ENCODE data around the gene SYVN1. TPM values are rescaled to one million over a fixed set of nuclear protein-coding genes. Genes with fewer than 3 reads are reported as not detected.

The SYVN1 gene
- total and polyA plus RNA-seq, 10 of the 15 experiments (the other 5 are each of a cell fraction or from before 2014, with no cell fraction given): 0.79 to 63.6 (median 20.1) TPM

DNA sequence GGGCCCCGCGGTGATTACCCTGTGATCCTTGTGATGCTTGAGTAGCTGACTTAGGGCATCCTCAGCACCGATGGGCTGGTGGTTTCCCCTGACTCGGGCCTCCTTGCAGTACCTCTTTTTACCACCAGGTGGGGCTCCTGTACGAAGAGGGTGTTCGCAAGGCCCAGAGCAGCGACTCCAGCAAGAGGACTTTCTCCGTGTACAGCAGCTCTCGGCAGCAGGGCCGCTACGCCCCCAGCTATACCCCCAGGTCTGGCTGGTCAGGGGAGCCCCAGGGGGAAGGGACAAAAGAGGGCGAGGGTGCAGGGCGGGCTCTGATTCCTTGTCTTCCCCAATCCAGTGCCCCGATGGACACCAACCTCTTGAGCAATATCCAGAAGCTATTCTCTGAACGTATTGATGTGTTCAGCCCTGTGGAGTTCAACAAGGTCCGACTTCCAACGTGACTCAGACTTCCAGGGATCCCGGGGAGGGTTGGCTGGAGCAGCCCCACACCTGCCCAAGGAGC, 23.9 kb downstream of the SYVN1 start (continued):
- peak; percentile 97 to 99 (median 99) for TF ChIP-seq CTCF (IDR thresholded peaks at IDR 0.05 in 2 of 3, conservative IDR thresholded peaks at IDR 0.05 in 1 of 3; ENCODE audit: control insufficient read depth in 2 of 3, extremely low read depth in 1 of 3, insufficient read depth in 1 of 3, low read depth in 3 of 3, low read length in 3 of 3)
- peak; percentile 43; the same call in 1 of the 2 replicates for TF ChIP-seq YY1 (IDR thresholded peaks at IDR 0.05; ENCODE audit: low read depth, low read length)
- TF ChIP-seq RAD21 (IDR thresholded peaks at IDR 0.05; ENCODE audit: insufficient read depth, low read depth, low read length): peak; percentile 57
- no peak for TF ChIP-seq EP300 (IDR thresholded peaks at IDR 0.05; ENCODE audit: borderline replicate concordance in 1 of 2, control insufficient read depth in 1 of 2, low read depth in 2 of 2, low read length in 2 of 2)

GRCh38 chr11:65109231-65110198, 24.8 kb downstream of the SYVN1 start:
- Histone ChIP-seq H3K27me3 (replicated peaks in 1 of 2; ENCODE audit: control insufficient read depth in 2 of 2, insufficient read depth in 2 of 2, low read length in 1 of 2) (no peaks in the 10 kb centered on the region), H3K9me3 (replicated peaks; ENCODE audit: control insufficient read depth, insufficient read depth, low read length) (no peaks in the 10 kb centered on the region), H3K4me3 (no peak overlapping the region), H3K27ac (ENCODE audit: control insufficient read depth, insufficient read depth) (no peak overlapping the region), H3K79me2 (ENCODE audit: control insufficient read depth, insufficient read depth, low read length) (0 out of 2 replicates have a peak, but pooled peaks cover 2% of the 10 kb centered on the region), H3K4me1 (ENCODE audit: control insufficient read depth, insufficient read depth, low read length) (peaks cover 15% of the 10 kb centered on the region), H2AFZ (ENCODE audit: control insufficient read depth, low read depth, low read length) (no peak overlapping the region), H4K20me1 (ENCODE audit: control insufficient read depth, insufficient read depth) (no peaks in the 10 kb centered on the region; the same call in 1 of the 2 replicates), H3K4me2 (ENCODE audit: control insufficient read depth, insufficient read depth) (no peak overlapping the region), H3K9ac (ENCODE audit: control insufficient read depth, insufficient read depth, low read length) (no peak overlapping the region), H3K36me3 (ENCODE audit: control insufficient read depth in 2 of 2, insufficient read depth in 2 of 2, low read length in 1 of 2) (peaks cover 6 to 16% of the 10 kb centered on the region in 2 experiments; a peak in 3 of 4 replicates)
- WGBS (ENCODE audit: insufficient coverage, insufficient replicate concordance, low lambda C conversion rate, missing lambda C conversion rate): 81% methylated on average over 36 of the region's 36 CpGs
- DNase-seq (ENCODE audit: low read depth, low spot score): no peak
- FAIRE-seq: no peak
- in situ Hi-C loops (cut with MboI) (no loop called here), intact Hi-C loops (cut with micrococcal nuclease; ENCODE audit: unreplicated experiment) (loop anchor here (5.0 to 10.0 kb wide), 4 partner anchors 73 to 335 kb away; partner anchors contain the start of genes ATG2A, CAPN1, DPF2 and SF1)
- ChIA-PET POLR2A (interaction anchor here (1.1 to 2.7 kb wide), 6 partner anchors 12 to 256 kb away, joined by 3 to 11 read pairs (median 4); partner anchors contain the start of genes FAU and MRPL49), RAD21 (ENCODE audit: unreplicated experiment) (interaction anchor here (1.1 to 3.8 kb wide), 9 partner anchors 12 to 263 kb away, joined by 3 to 59 read pairs (median 9); partner anchors contain the start of genes ARL2, CAPN1, FAU and MRPL49), CTCF (interaction anchor here (0.9 to 6.3 kb wide), 23 partner anchors 8 to 261 kb away, joined by 3 to 93 read pairs (median 5); partner anchors contain the start of genes ARL2, BATF2, CAPN1 and CDC42EP2), SMC1A (ENCODE audit: uncharacterized antibody, unreplicated experiment) (interaction anchor here (0.9 to 3.1 kb wide), 8 partner anchors 7 to 88 kb away, joined by 3 to 27 read pairs (median 5); partner anchors contain the start of genes CAPN1, FAU, MRPL49 and SNX15)
- TF ChIP-seq ATF2 (IDR thresholded peaks at IDR 0.05; ENCODE audit: low read length): no peak
- TF ChIP-seq CEBPB (IDR thresholded peaks at IDR 0.05; ENCODE audit: borderline replicate concordance in 1 of 2, low read depth in 2 of 2, low read length in 2 of 2): no peak
- TF ChIP-seq BMI1 (IDR thresholded peaks at IDR 0.05; ENCODE audit: borderline replicate concordance): no peak
- TF ChIP-seq WRNIP1 (IDR thresholded peaks at IDR 0.05; ENCODE audit: borderline replicate concordance, low read depth, low read length): no peak
- no peak for TF ChIP-seq ATF7 (IDR thresholded peaks at IDR 0.05; ENCODE audit: low read depth)
- TF ChIP-seq STAT3 (IDR thresholded peaks at IDR 0.05; ENCODE audit: low read depth, low read length): no peak
- peak; percentile 63 for TF ChIP-seq POLR2A (IDR thresholded peaks at IDR 0.05; ENCODE audit: low read depth, low read length)
- ATAC-seq: no peak
- no TSS peak for BruUV-seq (replicated peaks)
